GM12878 (cell line): ENCODE measurements around the gene PEX5. TPM values are rescaled to one million over a fixed set of nuclear protein-coding genes. Genes with fewer than 3 reads are reported as not detected.

Source experiments
- ATAC-seq: fragments of 200-7000 bp; cut with Tn5 transposase; 3 replicates; pipeline ENCODE4 v1.9.1; 2020; ENCODE audit warnings: mild to moderate bottlenecking, moderate library complexity
- BruUV-seq: library from RNA; stranded (reverse); fragments of 400-500 nt; replicated peaks from 2 replicates; lab custom pipeline; 2021; lab: Mats Ljungman, UMichigan
- CTCF ChIA-PET: fragments of 300-600 bp; sonication (Branson Sonifier 250); formaldehyde crosslinking; extraction: SDS; loops from one replicate; lab custom pipeline; 2021; ENCODE audit warnings: inconsistent platforms; lab: Yijun Ruan, JAX
- POLR2A ChIA-PET: fragments of 350-600 bp; formaldehyde crosslinking; extraction: SDS; loops from one replicate; lab custom pipeline; 2021; ENCODE audit warnings: inconsistent platforms; lab: Charles Lee
- RAD21 ChIA-PET: fragments of 300-600 bp; sonication (Branson Sonifier 250); formaldehyde crosslinking; loops from one replicate; lab custom pipeline; 2023; ENCODE audit warnings: antibody characterized with exemption; ENCODE audit not compliant: unreplicated experiment; lab: Charles Lee
- SMC1A ChIA-PET: fragments of 300-600 bp; sonication (Branson Sonifier 250); formaldehyde crosslinking; loops from one replicate; lab custom pipeline; 2023; ENCODE audit not compliant: unreplicated experiment, uncharacterized antibody; lab: Charles Lee
- DNase-seq: peaks from one replicate; pipeline ENCODE4 v3.0.0-alpha.2; 2011; ENCODE audit warnings: low read depth, low spot score
- FAIRE-seq: peaks from 3 replicates; lab custom pipeline; 2011; peaks lifted over from hg19 to GRCh38; lab: Jason Lieb, UNC
- H2AFZ ChIP-seq: 2 replicates; pipeline ENCODE4 v1.6.0; 2011; ENCODE audit warnings: low read depth, low read length, control low read depth; ENCODE audit not compliant: control insufficient read depth
- H3K27ac ChIP-seq: 2 replicates; pipeline ENCODE4 v1.5.1; 2011; ENCODE audit warnings: control low read depth; ENCODE audit not compliant: control insufficient read depth, insufficient read depth
- H3K27me3 ChIP-seq, 2 experiments: replicated peaks in 1 of 2; 2 replicates each; pipeline versions ENCODE4 v1.6.0 to v1.6.1; 2011; ENCODE audit warnings: low read length in 1 of 2; ENCODE audit not compliant: control insufficient read depth in 2 of 2, insufficient read depth in 2 of 2
- H3K36me3 ChIP-seq, 2 experiments: 2 replicates each; pipeline ENCODE4 v1.5.1; 2011; ENCODE audit warnings: low read length in 1 of 2; ENCODE audit not compliant: control insufficient read depth in 2 of 2, insufficient read depth in 2 of 2
- H3K4me1 ChIP-seq: 2 replicates; pipeline ENCODE4 v1.6.1; 2011; ENCODE audit warnings: mild to moderate bottlenecking, low read length, moderate library complexity, mixed read lengths; ENCODE audit not compliant: control insufficient read depth, insufficient read depth
- H3K4me2 ChIP-seq: 2 replicates; pipeline ENCODE4 v1.6.0; 2011; ENCODE audit warnings: control low read depth; ENCODE audit not compliant: control insufficient read depth, insufficient read depth
- H3K4me3 ChIP-seq: fragments of 200-600 bp; sonication (generic); 2 replicates; pipeline ENCODE4 v1.5.1; 2016
- H3K79me2 ChIP-seq: 2 replicates; pipeline ENCODE4 v1.6.0; 2011; ENCODE audit warnings: low read length; ENCODE audit not compliant: control insufficient read depth, insufficient read depth
- H3K9ac ChIP-seq: 2 replicates; pipeline ENCODE4 v1.8.0; 2011; ENCODE audit warnings: low read length, control low read depth, mixed read lengths; ENCODE audit not compliant: control insufficient read depth, insufficient read depth
- H3K9me3 ChIP-seq: replicated peaks from 3 replicates; pipeline ENCODE4 v1.5.1; 2011; ENCODE audit warnings: mild to moderate bottlenecking, low read length; ENCODE audit not compliant: control insufficient read depth, insufficient read depth
- H4K20me1 ChIP-seq: 2 replicates; pipeline ENCODE4 v1.6.0; 2011; ENCODE audit not compliant: control insufficient read depth, insufficient read depth
- ESRRA ChIP-seq: IDR thresholded peaks from 2 replicates; pipeline ENCODE4 v1.6.1; 2012; ENCODE audit warnings: mild to moderate bottlenecking, low read length, improper control_type of control experiment
- ETV6 ChIP-seq, 2 experiments: fragments of 450-650 bp in 1 of 2; IDR thresholded peaks in 1 of 2; conservative IDR thresholded peaks in 1 of 2; 2 replicates each; pipeline ENCODE4 v1.6.1; 2014; ENCODE audit warnings: antibody characterized with exemption in 1 of 2, borderline replicate concordance in 1 of 2, low read depth in 1 of 2, mild to moderate bottlenecking in 1 of 2, moderate library complexity in 1 of 2
- HDAC6 ChIP-seq: fragments of 200-600 bp; sonication (generic); IDR thresholded peaks from one replicate; pipeline ENCODE4 v1.8.0; 2017; ENCODE audit warnings: antibody characterized with exemption; ENCODE audit not compliant: unreplicated experiment
- HDGF ChIP-seq: fragments of 450-650 bp; IDR thresholded peaks from 2 replicates; pipeline ENCODE4 v1.6.1; 2016; ENCODE audit warnings: antibody characterized with exemption
- MEF2B ChIP-seq: fragments of 450-650 bp; IDR thresholded peaks from 2 replicates; pipeline ENCODE4 v1.6.1; 2018; ENCODE audit warnings: mild to moderate bottlenecking, moderate library complexity; ENCODE audit not compliant: partially characterized antibody, poor library complexity, severe bottlenecking
- MTA2 ChIP-seq: fragments of 450-650 bp; IDR thresholded peaks from 2 replicates; pipeline ENCODE4 v1.6.1; 2016; ENCODE audit warnings: low read depth, mild to moderate bottlenecking, moderate library complexity
- PML ChIP-seq: IDR thresholded peaks from 2 replicates; pipeline ENCODE4 v1.6.1; 2012; ENCODE audit warnings: low read length, inconsistent platforms
- RAD21 ChIP-seq: IDR thresholded peaks from 2 replicates; pipeline ENCODE4 v1.6.1; 2011; ENCODE audit warnings: mild to moderate bottlenecking, low read depth, low read length, moderate library complexity; ENCODE audit not compliant: insufficient read depth
- WRNIP1 ChIP-seq: IDR thresholded peaks from 2 replicates; pipeline ENCODE4 v1.6.1; 2011; ENCODE audit warnings: low read depth, low read length, improper control_type of control experiment, borderline replicate concordance
- WGBS: methylation state at CpG from one replicate; pipeline ENCODE4 v1.1.6; 2016; ENCODE audit warnings: low lambda C conversion rate; ENCODE audit not compliant: insufficient replicate concordance, insufficient coverage; ENCODE audit errors: missing lambda C conversion rate; 5-methylcytosine and 5-hydroxymethylcytosine counted together
- in situ Hi-C: fragments of 300-500 bp; cut with MboI; formaldehyde crosslinking; loops from 9 replicates; pipeline ENCODE4 v1.14.3; 2018; ENCODE audit warnings: mixed read lengths
- intact Hi-C: fragments of 100-400 bp; cut with micrococcal nuclease; formaldehyde crosslinking; loops from one replicate; pipeline ENCODE4 v1.14.2; 2022; ENCODE audit not compliant: unreplicated experiment
- polyA plus RNA-seq, 11 experiments: library from polyadenylated mRNA; depleted of rRNA in 4 of 11; unstranded in 6 of 11; stranded (reverse) in 5 of 11; fragments of >200 nt; fragmentation: Nextera tagmentation in 4 of 11; fragmentation: Illumina TruSeq in 1 of 11; extraction: Ambion mirVana in 4 of 11; extraction: Trizol in 1 of 11; gene quantifications; 1 replicate in 1 of 11; 2 replicates in 10 of 11; pipeline versions ENCODE4 v1.2.1 to v1.2.3, GENCODE V29; 2011 to 2016; ENCODE audit warnings: inconsistent platforms in 2 of 11, missing spikeins in 2 of 11, low read depth in 1 of 11
- total RNA-seq, 4 experiments: library from RNA; depleted of rRNA in 3 of 4; stranded (reverse); fragments of >200 nt in 3 of 4; fragmentation: Illumina TruSeq in 1 of 4; extraction: Trizol in 1 of 4; gene quantifications; 2 replicates each; pipeline versions ENCODE4 v1.2.1 to v1.2.3, GENCODE V29; 2013 to 2021
- TF ChIP-seq, protein P1 (sequence below): fragments of 450-650 bp; IDR thresholded peaks from 2 replicates; pipeline ENCODE4 v1.6.1; 2017; ENCODE audit warnings: mild to moderate bottlenecking

The PEX5 gene
- total and polyA plus RNA-seq, 10 of the 15 experiments (the other 5 are each of a cell fraction or from before 2014, with no cell fraction given): 1.3 to 31.9 (median 13.1) TPM

GRCh38 chr12:7207866-7208625 lies 18.6 kb downstream of the PEX5 start (continued):
- no peak for TF ChIP-seq MTA2
- TF ChIP-seq, protein P1, sequence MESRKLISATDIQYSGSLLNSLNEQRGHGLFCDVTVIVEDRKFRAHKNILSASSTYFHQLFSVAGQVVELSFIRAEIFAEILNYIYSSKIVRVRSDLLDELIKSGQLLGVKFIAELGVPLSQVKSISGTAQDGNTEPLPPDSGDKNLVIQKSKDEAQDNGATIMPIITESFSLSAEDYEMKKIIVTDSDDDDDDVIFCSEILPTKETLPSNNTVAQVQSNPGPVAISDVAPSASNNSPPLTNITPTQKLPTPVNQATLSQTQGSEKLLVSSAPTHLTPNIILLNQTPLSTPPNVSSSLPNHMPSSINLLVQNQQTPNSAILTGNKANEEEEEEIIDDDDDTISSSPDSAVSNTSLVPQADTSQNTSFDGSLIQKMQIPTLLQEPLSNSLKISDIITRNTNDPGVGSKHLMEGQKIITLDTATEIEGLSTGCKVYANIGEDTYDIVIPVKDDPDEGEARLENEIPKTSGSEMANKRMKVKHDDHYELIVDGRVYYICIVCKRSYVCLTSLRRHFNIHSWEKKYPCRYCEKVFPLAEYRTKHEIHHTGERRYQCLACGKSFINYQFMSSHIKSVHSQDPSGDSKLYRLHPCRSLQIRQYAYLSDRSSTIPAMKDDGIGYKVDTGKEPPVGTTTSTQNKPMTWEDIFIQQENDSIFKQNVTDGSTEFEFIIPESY: no peak

DNA sequence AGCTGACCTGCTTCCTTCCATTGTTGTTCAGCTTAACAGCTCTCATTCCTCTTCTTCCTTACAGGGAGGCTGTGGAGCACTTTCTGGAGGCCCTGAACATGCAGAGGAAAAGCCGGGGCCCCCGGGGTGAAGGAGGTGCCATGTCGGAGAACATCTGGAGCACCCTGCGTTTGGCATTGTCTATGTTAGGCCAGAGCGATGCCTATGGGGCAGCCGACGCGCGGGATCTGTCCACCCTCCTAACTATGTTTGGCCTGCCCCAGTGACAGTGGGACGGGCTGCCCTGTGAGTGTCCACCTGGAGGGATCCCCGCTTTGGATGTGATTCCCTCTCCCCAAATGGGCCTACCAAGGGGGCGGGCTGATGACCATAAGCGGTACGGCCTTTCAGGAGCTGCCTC lies 20.5 kb downstream of the PEX5 start:
- H3K4me1 ChIP-seq: no peaks in the 10 kb centered on the region
- H3K27me3 ChIP-seq: no peaks in the 10 kb centered on the region
- ChIA-PET CTCF (interaction anchor here (1.0 kb wide), 1 partner anchor 434 kb away, joined by 3 read pairs; no protein-coding TSS in a partner anchor), POLR2A (no interaction called here), SMC1A (no interaction called here), RAD21 (no interaction called here)
- in situ Hi-C loops (no loop called here), intact Hi-C loops (no loop called here)
- FAIRE-seq: no peak
- peaks cover 2% of the 10 kb centered on the region; the same call in 2 of the 3 replicates for H3K9me3 ChIP-seq
- H3K4me2 ChIP-seq: no peak overlapping the region
- H3K9ac ChIP-seq: no peak overlapping the region
- no peak overlapping the region for H2AFZ ChIP-seq
- TF ChIP-seq RAD21 (no peak), PML (no peak), ETV6 (conservative IDR thresholded peaks at IDR 0.05 in 1 of 2, IDR thresholded peaks at IDR 0.05 in 1 of 2; ENCODE audit: borderline replicate concordance in 1 of 2, low read depth in 1 of 2) (no peak), WRNIP1 (no peak), HDAC6 (no peak), MEF2B (no peak), ESRRA (no peak), HDGF (no peak)
- no peak for DNase-seq
- BruUV-seq: no TSS peak
- WGBS: 96% methylated on average over 14 of the region's 14 CpGs
- H4K20me1 ChIP-seq: no peaks in the 10 kb centered on the region
- H3K4me3 ChIP-seq: no peak overlapping the region
- H3K79me2 ChIP-seq: no peaks in the 10 kb centered on the region
- no peak for ATAC-seq
- H3K36me3 ChIP-seq: peaks cover 14 to 28% of the 10 kb centered on the region in 2 experiments
- H3K27ac ChIP-seq: no peak overlapping the region
